RCC 7860 (cell line): Measurements from ENCODE around the gene XYLT1.

Experiments used
- DNase-seq: peaks from one replicate; pipeline ENCODE4 v3.0.0-alpha.2; 2015; ENCODE audit warnings: low spot score
- FAIRE-seq: peaks from 2 replicates; lab custom pipeline; 2012; peaks lifted over from hg19 to GRCh38; lab: Jason Lieb, UNC

Gene XYLT1

DNA sequence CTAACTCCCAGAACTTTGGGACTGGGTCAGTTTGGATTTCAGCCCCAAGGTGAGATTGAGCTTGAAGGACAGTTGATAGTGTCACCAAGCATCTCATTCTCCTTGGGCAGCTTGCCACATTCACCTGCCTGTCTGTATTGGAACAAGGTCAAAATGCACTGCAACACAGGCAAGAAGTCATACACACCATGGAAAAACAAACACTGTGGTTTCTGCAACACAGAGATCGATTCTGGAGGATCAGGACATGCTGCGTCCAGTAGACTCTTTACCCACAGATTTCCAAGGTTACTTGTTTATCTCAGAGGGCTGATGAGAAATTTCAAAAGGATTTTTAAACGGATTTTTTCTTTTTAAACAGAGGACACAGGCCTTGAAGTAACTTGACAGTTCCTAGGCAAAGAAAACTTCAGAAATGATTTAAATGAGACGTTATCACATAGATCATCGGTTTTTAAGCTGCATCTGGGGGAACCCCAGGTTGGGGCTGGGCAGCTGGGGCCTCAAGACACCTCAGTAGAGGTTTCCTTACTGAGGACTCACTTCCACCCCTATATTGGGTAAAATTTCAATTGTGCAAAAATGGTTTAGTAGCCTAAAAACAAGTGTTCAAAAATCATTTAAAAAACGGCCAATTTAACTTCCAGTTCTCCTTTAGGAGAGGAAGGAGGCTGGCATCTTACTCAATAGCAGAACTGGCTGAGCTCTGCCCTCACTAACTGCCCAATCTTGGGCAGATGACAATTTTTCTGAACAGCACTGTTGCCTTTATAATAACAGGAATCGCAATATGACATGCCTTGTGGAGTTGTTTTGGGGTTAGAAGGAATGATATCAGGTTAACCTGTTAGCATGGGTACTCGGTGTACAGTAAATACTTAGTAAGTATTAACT, 299.3 kb downstream of the XYLT1 start:
- no peak for DNase-seq

DNA sequence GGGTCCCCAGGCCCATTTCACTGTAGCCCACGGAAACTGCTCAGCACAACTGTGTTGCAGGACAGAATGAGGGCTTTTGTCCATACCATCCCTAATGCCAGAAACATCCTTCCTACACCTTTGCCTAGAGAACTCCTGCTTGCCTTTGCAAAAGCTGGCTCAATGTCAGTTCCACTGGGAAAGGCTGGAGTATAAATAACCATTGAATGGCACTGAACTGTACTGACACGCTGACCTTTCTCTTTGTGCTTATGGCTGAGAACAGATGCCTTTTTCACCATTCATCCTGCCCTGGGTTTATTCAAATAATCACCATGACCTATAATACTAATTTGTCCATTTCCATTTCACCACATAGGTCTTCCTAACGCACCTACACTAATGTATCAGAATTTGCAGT, 300.3 kb downstream of the XYLT1 start:
- no peak for DNase-seq
- no peak for FAIRE-seq

More for the DNA sequence above, 299.3 kb downstream of the XYLT1 start:
- no peak for FAIRE-seq

DNA sequence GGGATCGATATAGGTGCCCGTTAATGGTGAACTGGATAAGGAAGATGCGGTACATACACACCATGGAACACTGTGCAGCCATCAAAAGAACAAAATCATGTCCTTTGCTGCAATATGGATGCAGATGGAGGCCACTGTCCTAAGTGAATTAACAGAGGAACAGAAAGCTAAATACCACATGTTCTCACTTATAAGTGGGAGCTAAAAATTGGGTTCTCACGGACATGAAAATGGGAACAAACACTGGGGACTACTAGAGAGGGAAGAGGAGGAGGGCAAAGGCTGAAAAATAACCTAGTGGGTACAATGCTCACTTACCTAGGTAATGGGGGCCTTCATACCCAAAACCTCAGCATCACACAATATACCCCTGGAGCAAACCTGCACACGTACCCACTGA, 302.6 kb downstream of the XYLT1 start:
- DNase-seq (no peak), FAIRE-seq (no peak)

DNA sequence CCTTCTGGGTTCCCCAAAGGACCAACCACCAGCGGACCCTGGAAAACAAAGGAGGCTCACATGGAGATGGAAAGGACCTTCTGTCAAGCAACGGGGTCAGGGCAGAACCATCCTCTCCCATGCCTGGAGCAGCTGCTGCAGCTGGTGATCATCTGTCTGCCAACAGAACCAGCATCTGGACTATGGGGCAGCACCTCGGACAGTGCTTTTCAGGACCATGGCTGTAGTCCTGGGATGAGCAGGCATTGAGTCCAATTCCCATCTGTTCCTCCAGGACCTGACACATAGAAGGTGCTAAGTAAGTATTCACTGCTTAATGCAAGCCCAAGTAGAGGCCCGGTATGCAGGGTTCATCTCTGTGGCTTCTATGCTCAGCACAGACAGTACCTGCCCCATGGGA, 304.7 kb downstream of the XYLT1 start:
- FAIRE-seq (no peak), DNase-seq (no peak)

- no peak for DNase-seq
- no peak for FAIRE-seq
Measured at GRCh38 chr16:17162560-17162959, 308.2 kb downstream of the XYLT1 start.

- FAIRE-seq (no peak), DNase-seq (no peak)
Measured at GRCh38 chr16:17160920-17161431, 309.8 kb downstream of the XYLT1 start.

DNA sequence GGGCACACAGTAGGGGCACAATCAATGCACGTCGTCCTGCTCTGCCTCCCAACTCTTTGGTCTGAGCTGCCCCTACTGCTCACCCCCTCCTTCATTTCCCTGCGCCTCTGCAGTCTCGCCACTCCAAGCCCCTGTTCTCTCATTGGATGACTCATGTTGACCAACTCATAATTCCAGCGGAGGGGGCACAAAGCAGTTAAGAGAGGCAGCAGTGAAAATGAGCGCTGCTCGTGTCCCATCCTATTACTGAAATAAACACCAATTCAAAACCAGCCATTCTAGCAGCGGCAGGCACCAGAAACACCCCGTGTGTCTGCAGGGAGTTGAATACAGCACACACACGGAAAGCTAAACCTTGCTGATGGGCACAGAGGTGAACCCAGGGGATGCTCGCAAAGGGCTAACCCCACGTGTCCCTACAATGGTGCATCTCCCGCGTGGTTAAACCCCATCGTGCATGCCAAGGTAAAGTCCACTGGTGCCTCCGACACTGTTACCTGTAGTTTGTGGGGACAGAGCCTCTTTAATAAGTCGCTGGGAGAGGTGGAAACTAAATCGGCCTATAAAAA, 310.4 kb downstream of the XYLT1 start:
- DNase-seq (no peak), FAIRE-seq (no peak)

- FAIRE-seq (no peak), DNase-seq (no peak)
Measured at GRCh38 chr16:17159617-17160016, 311.1 kb downstream of the XYLT1 start.

DNA sequence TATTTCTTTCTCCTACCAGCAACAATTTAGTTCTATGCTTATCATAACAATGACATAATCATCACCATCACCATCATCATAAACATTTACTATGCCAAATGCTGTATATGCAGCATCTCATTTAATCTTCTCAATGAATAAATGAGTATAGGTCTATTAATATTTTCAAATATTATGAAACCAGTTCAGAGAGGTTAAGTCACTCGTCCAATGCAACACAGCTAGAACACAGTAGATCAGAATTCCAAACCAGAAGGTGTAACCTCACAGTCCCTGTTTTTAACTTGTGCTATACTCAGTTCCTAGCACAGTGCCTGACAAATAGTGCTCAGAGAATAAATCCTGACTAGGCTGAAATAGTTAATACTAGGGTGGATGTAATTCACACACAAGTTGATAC, 314.8 kb downstream of the XYLT1 start:
- FAIRE-seq (no peak), DNase-seq (no peak)

GRCh38 chr16:17155485-17155884, 315.3 kb downstream of the XYLT1 start:
- DNase-seq (no peak), FAIRE-seq (no peak)

- FAIRE-seq (no peak), DNase-seq (no peak)
Measured at GRCh38 chr16:17154981-17155380, 315.8 kb downstream of the XYLT1 start.

DNA sequence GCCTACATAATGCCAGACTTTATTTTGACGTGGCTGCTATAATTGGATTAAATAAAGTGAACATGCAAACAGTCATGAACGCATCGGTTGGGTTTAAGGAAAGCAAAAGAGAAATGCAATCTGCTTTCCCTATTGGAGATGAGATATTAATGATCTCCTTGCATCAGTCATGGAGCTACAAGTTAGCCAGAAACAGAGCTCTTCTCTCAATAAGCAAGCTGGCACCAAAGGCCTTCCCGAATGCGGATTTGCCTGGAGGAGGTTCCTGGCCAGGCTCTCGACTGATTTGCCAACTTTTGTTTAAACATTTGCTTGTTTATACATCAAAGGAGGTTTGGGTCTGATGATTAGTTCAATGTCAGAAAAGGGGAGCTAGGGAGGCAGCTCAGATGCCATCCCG, 318.4 kb downstream of the XYLT1 start:
- FAIRE-seq (no peak), DNase-seq (no peak)

DNA sequence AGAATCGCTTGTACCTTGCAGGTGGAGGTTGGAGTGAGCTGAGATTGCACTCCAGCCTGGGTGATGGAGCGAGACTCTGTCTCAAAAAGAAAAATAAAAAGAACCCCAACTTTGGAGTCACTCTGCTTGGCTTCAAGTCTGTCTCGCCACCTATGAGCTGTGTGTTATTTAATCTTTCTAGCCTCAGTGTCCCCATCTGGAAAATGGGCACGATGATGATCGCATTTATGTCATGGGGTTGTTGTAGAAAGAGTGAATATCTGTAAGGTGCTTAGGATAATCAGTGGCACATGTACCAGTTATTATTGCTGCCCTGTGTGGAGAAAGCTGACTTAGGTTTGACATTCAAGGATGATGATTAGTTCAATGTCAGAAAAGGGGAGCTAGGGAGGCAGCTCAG, 319.4 kb downstream of the XYLT1 start:
- FAIRE-seq, result no peak

GRCh38 chr16:17149904-17150483, 320.8 kb downstream of the XYLT1 start:
- DNase-seq (no peak), FAIRE-seq (no peak)

More for the DNA sequence above, 319.4 kb downstream of the XYLT1 start:
- DNase-seq, result no peak

DNA sequence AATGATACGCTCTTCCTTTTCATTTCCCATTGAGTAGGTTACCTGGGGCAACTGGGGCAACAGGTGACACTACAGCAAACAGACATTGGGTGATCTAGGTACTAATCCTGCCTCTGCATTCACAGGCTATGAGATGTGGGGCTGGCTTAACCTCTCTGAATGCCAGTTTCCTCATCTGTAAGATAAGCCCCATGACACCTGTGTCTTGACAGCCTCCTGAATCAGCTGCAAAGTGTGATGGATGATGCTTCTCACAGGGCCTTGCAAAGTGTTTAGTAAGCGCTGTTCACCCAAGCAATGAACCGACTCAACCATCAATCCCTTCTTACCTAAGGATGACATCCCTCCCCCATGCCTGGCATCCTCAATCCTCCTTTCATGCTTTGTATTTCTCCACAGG, 322.8 kb downstream of the XYLT1 start:
- FAIRE-seq (no peak), DNase-seq (no peak)

GRCh38 chr16:17145029-17145428, 325.7 kb downstream of the XYLT1 start:
- FAIRE-seq (no peak), DNase-seq (no peak)

DNA sequence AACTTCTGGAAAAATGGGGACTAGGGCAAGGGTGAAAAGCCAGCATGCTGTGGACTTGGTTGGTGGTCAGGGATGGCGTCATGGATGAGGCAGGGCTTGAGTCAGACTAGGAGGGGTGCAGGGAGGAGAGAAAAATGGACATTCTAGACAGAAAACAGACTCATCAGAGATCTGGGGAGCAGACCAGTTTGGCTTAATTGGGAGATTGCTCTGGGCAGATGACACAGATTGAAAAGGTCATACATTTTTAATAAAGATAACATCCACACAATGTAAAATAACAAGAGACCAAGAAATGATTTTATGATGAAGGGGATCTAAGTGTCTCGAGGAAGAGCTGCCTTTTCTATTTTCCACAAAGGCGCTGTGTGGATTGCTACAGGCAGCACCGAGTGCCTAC, 326.3 kb downstream of the XYLT1 start:
- no peak for DNase-seq
- no peak for FAIRE-seq

- DNase-seq (no peak), FAIRE-seq (no peak)
Measured at GRCh38 chr16:17143546-17144419, 327.0 kb downstream of the XYLT1 start.

DNA sequence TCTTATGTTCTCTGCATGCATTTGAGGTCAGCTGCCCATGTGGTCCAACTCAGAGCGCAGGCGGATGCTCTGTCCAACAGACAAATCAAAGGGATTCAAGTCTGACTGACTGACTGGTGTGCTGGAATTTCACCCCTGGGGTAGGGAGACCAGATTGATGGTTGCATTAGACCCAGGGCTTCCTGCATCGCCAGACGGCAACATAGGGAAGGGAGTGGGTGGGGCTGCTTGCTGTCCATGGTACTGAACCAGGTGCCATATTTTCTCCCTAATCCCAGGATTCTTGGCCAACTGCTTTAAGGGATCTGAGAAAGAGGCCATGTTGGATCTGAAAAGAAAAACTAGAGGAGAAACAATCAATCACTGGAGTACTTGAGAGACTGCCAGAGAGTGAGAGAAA, 332.0 kb downstream of the XYLT1 start:
- FAIRE-seq (no peak), DNase-seq (no peak)

DNA sequence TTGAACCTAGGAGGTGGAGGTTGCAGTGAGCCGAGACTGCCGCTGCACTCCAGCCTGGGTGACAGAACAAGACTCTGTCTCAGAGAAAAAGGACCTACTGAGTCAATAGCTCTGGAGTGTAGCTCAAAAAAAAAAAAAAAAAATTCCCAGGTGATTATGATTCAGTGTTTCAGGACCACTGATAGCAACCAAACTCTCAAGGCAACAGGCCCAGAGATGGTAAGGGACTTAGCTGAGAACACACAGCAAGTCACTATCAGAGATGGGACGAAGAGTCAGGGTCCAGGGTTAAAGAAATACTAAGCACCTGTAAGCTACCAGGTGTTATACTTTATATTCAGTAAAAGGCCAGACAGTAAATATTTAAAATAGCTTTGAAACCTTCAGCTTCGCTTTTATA, 335.3 kb downstream of the XYLT1 start:
- no peak for FAIRE-seq
- DNase-seq, result no peak

DNA sequence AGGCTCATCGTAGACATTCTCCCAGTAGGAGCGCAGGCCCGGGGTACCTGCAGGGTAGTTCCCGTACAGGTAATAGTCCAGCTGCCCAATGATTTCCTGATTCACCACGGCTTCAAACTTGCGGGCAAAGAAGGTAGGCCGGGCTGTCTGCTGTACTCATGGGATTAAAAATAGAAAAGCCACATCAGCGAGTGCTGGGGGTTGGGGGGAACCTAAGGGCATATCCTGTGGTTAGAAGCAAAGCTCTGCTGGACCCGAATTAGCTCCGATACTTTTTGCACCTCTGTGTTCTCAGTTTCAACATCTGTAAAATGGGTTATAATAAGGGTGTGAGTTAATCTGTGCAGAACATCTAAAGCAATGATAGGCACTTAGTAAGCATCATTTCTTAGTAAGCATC, 336.2 kb downstream of the XYLT1 start:
- FAIRE-seq (no peak), DNase-seq (no peak)
